ENCODE results near the gene SND1. TPM values are rescaled to one million over a fixed set of nuclear protein-coding genes. Genes with fewer than 3 reads are reported as not detected.

The SND1 gene
- total RNA-seq, 1 experiment from 2014 or later = 218 TPM

GRCh38 chr7:127988751-127989150 lies 336.8 kb downstream of the SND1 start:
- no peak overlapping the region for H4K5ac ChIP-seq (ENCODE audit: insufficient read length, low read depth, low read length)
- no peaks in the 10 kb centered on the region for H3K79me1 ChIP-seq (ENCODE audit: insufficient read depth, low read depth, low read length, poor library complexity, severe bottlenecking)
- no peak overlapping the region for H3K4ac ChIP-seq (ENCODE audit: low read depth, low read length)
- H3K27ac Mint-ChIP-seq = peak overlapping the region in 1 of 3 experiments; percentile 85; a peak in 2 of 7 replicates
- no peak overlapping the region for H4K91ac ChIP-seq (ENCODE audit: insufficient read length, low read depth, low read length)
- no peak for DNase-seq
- H3K14ac ChIP-seq (ENCODE audit: insufficient read depth, low read length) = no peak overlapping the region
- no peaks in the 10 kb centered on the region for H3K27me3 Mint-ChIP-seq (ENCODE audit: low read depth)
- no peak overlapping the region for H3K9ac ChIP-seq (ENCODE audit: extremely low read depth, insufficient read length, low read length)
- H2BK20ac ChIP-seq (ENCODE audit: low read depth, low read length, poor library complexity, severe bottlenecking) = no peak overlapping the region
- no peaks in the 10 kb centered on the region for H3K79me2 ChIP-seq (ENCODE audit: insufficient read depth, low read length)
- H2BK120ac ChIP-seq (ENCODE audit: low read depth, low read length, poor library complexity, severe bottlenecking) = no peak overlapping the region
- H3K56ac ChIP-seq (ENCODE audit: insufficient read length, low read depth, low read length) = no peak overlapping the region
- no peak overlapping the region for H2AFZ ChIP-seq (ENCODE audit: low read length)
- H3K23me2 ChIP-seq (ENCODE audit: insufficient read length, low read depth, low read length, poor library complexity, severe bottlenecking) = no peaks in the 10 kb centered on the region
- H3K4me1 ChIP-seq (ENCODE audit: insufficient read depth, low read length) = peaks cover 6% of the 10 kb centered on the region; the same call in 1 of the 2 replicates
- peaks cover 29 to 31% of the 10 kb centered on the region in 2 experiments for H3K4me1 Mint-ChIP-seq
- H4K20me1 ChIP-seq (ENCODE audit: control insufficient read depth, insufficient read depth, insufficient read length) = no peaks in the 10 kb centered on the region
- no CpG with 5 or more reads among the region's 1 CpG for WGBS (ENCODE audit: extremely low coverage, insufficient read length, low lambda C conversion rate)
- no peak overlapping the region for H3K23ac ChIP-seq (ENCODE audit: insufficient read length, low read depth, low read length)
- H3K9me3 ChIP-seq (ENCODE audit: control insufficient read depth, low read depth, low read length) = no peaks in the 10 kb centered on the region
- H2BK12ac ChIP-seq (ENCODE audit: insufficient read length, low read depth, low read length) = no peak overlapping the region
- H3K36me3 Mint-ChIP-seq (ENCODE audit: insufficient read depth in 1 of 3, low read depth in 3 of 3) = peaks cover 9 to 26% (median 17%) of the 10 kb centered on the region in 3 experiments
- H2AK5ac ChIP-seq (ENCODE audit: insufficient read length, low read length) = no peak overlapping the region
- H2BK5ac ChIP-seq (ENCODE audit: insufficient read length, low read length) = no peak overlapping the region
- H3K4me3 Mint-ChIP-seq = no peak overlapping the region
- H3K9me3 Mint-ChIP-seq = no peaks in the 10 kb centered on the region
- no peak overlapping the region for H3T11ph ChIP-seq (ENCODE audit: low read length)
- H3K27me3 ChIP-seq (ENCODE audit: insufficient read depth, low read length) = no peaks in the 10 kb centered on the region
- no peak overlapping the region for H2BK15ac ChIP-seq (ENCODE audit: low read depth, low read length)
- H3K4me2 ChIP-seq (ENCODE audit: insufficient read depth, insufficient read length, low read length) = no peak overlapping the region
- no peak overlapping the region for H4K8ac ChIP-seq (replicated peaks; ENCODE audit: insufficient read length, low read depth, low read length)
- TF ChIP-seq, protein P1, sequence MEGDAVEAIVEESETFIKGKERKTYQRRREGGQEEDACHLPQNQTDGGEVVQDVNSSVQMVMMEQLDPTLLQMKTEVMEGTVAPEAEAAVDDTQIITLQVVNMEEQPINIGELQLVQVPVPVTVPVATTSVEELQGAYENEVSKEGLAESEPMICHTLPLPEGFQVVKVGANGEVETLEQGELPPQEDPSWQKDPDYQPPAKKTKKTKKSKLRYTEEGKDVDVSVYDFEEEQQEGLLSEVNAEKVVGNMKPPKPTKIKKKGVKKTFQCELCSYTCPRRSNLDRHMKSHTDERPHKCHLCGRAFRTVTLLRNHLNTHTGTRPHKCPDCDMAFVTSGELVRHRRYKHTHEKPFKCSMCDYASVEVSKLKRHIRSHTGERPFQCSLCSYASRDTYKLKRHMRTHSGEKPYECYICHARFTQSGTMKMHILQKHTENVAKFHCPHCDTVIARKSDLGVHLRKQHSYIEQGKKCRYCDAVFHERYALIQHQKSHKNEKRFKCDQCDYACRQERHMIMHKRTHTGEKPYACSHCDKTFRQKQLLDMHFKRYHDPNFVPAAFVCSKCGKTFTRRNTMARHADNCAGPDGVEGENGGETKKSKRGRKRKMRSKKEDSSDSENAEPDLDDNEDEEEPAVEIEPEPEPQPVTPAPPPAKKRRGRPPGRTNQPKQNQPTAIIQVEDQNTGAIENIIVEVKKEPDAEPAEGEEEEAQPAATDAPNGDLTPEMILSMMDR (conservative IDR thresholded peaks at IDR 0.05) = no peak
- no peak overlapping the region for H3K27ac ChIP-seq (ENCODE audit: insufficient read length, low read depth, low read length)
- no peak overlapping the region for H3K18ac ChIP-seq (ENCODE audit: insufficient read length, low read depth, low read length)

Data from H9 (cell line).